ENCODE data around the gene TAPT1.

Gene TAPT1

DNA sequence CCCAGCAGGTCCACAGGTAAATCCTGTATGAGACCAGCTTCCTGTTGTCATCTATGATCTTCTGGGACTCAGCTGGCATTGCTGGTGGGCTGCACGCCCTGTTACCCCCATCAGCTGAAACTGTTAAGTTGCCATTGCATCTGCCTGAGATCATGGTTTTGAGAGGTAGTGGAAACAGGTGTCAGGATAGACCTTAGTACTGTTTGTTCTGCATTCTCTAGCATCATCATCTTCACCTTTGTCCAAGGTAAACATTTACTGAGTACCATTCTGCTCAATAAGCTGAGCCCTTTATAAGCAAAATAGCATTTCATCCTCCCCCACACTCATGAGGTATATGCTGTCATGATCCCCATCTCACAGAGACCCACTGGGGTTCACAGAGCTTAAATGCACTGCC, 99.6 kb downstream of the TAPT1 start:
- DNase-seq, result no peak

DNA sequence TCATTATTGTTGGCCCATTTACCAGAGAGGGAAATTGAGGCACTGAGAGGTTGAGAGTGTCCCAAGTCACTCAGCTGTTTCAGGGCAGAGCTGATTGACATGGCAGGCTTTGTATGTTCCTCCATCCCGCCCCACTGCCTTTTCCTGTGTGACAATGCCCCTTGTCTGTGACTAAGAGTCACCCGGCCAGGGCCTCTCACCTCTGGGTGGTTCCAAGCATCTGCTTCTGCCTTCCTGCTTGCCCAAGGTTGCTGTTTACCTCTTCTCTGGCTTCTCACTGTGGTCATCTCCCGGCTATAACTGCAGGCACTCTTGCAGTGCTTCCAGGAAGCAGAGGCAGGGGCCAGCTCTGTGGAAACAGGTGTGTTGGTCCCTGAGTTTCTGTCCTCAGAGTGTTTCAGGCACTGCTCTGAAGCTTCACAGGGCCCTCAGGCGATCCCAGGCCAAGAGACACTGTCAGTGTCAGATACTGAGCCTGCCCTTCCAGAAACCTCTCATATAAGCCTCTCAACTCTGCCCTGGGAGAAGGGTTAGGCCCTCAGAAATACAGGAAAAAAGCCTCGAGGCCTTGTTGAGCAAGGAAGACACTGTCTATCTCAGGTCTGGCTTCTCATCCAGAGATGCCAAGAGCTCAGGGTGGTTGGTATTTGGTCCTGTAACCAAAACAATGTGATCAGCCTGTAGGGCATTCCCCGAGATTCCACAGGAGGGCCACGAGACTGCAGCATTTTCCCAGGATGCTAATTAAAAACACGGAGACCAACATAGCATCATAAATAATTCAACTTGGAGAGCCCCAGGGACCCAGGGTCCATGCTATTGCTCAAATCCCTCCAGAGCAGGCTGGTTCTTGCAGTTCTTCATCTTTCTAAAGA, 100.5 kb downstream of the TAPT1 start:
- DNase-seq, result no peak

DNA sequence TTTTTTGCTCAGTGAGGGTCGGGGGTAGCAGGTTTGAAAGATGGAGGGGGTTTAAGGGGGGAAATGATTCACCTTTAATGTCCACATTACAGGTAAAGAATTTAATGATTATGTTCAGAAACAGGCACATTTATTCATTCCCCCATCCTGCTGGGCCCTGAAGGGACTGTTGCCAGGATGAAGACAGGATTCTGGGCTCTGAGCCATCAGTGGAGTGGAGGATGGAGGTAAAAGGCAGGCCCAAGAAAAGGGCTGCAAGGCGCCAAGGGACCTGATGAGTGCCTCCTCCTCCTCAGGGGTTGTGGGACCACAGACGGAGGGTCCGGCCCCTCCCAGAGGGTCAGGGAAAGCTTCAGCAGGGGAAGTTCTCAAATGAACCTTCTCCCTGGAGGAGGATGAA, 102.0 kb downstream of the TAPT1 start:
- peak; percentile 30 for DNase-seq

DNA sequence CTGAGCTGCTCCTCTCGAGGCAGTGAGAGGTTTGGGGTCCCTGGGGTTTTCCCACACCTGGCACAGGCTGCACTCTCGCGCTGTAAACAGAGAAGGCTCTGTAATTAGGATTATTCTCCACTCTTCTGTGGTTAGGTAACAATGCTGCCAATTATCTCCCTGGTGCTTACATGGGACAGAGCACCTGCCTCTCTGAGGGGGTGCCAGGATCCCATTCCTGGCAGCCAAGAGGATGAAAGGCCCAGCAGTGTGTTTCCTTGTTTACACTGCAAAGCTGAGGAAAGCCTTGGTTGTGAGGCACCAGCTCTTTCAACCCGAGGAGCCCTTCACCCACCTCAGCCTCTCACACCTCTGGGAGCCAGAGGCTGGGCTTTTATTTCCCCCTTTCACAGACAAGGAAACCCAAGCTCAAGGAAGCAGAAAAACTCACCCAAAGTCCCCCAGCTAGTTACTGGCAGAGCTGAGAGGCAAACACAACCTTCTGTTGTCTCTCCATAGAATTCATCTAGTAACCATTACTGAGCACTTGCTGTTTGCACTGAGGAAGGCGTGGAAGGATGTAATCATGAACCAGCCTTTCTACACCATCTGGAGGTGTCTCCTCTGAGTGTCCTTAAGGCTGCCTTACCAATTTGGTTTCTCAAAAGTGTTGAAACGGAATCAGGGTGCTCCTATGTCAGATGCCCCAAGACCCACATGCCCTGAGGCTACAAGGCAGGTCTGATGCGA, 102.8 kb downstream of the TAPT1 start:
- DNase-seq, result peak; percentile 94

DNA sequence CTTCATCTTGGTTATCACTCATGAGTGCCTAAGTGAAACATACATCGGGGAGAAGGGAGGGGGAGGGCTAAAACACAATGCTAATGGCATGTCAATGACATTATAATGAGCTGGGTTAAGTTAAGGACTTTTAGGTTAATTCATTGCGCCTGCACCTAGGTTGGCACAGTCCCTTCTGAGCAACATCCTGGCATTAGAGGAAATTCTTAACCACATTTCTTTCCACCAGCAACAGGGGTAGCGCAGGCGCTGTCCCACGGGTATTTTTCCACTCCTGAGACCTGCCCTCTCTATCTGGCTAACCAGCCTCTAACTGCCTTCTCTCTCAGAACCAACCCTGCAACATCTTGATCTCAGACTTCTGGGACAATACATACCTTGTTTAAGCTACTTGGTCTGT, 103.5 kb downstream of the TAPT1 start:
- no peak for DNase-seq

DNA sequence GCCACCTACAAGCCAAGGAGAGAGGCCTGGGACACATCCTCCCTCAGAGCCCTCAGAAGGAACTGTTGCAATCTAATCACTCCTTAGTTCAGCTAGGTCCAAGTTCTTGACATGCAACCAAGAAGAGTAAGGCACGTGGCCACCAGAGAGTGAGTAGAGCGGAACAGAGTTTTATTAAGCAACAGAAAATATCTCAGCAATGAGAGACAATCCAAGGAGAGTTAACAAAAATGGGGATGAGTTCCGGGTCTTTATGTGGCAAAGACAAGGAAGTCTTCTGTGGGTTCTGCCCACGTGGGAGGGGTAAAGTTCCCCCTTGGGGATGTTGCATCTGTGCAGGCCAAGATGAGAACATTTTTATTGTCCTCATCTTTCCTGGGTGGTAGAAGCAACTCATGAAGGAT, 104.0 kb downstream of the TAPT1 start:
- DNase-seq, result no peak

DNA sequence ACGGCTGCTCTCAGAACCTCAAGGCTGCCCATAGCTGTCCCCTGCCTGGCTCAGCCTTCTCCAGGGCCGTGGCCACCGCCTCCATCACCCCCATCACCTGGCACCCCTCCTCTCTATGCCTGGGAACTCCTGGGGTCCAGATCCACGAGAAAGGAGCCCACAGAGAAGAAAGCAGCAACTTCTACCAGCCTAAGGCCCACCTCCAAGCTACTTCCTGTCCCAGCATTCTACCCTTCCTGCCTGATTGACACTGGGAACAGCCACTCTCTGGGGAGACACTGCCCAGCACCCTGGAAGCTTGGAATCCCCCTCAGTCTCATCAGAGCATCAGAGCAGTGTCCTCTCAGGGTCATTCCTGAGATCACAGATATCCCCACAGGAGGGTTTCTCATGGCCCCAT, 105.6 kb downstream of the TAPT1 start:
- no peak for DNase-seq

DNA sequence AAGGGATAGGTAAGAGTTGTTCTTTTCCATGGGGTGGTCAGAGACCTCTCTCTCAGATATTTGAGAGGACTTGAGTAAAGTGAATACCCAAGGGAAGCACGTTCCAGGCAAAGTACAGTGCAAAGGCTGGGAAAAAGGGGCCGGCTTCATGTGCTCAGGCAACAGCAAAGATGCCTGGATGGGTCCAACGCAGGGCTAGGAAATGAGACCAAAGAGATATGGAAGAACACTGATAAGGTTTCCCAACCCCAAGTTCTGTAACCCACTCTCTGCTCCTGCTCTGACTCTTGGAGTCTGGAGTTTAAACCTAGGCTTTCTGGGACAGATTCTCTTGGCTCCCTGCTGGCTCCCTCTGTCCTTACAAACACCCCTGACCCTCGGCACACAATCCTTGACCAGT, 106.3 kb downstream of the TAPT1 start:
- DNase-seq, result no peak

DNA sequence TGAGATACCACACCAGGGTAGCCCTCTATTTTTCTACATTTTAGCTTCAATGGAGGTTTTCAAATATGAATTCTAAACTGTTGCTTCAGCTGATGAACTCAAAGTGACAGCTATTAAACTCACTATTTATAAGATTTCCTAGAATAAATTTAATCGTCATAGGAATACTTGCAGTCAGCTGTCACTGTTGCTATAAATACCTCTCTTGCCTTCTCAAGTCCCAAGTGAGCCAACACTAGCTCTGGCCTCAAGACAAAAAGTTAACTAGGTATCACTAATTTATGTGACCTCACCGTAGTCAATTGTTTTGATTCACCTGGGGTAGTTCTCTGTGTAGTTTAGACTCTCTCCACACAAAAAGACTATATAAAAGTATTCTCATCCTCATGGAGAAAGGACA, 108.2 kb downstream of the TAPT1 start:
- DNase-seq, result no peak

DNA sequence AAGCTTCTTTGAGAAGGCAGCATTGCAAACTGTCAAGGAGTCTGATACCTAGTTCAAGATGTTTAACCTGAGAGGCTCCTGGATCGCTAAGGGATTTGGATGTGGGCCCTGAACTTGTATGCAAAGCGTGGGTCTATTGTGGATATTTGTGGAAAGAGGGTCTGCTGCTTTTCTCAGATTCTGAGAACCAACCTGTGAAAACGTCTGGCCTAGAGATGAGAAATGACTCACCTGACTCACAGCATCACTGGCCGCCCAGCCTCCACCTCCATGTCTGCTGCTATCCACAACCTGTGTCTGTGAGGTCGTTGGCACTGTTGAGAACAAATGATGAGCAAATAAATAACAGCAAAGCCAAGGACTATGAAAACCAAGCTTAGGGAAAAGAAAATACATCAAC, 109.1 kb downstream of the TAPT1 start:
- DNase-seq, result no peak

DNA sequence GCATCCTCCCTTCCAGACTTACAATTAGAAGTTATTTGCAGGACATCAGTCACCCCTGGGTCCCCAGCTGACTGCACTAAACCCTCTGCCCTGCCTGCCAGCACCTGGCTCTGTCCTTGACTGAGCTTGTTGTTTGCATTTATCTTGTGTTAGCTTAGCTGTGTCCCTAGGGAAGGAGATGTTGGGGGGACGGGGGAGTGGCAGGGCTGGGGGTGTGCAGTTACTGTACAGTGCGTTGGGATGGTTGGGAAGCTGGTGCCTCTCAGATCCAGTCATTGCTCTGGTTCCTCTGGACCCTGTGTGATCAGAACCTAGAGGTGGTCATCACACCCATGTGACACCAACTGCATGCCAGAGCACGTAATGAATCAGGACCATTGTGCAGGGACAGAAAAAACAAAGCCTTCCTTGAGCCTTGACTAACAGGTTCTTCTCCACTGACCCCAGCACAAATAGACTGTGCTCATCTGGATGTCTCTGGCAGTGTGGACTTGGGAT, 109.7 kb downstream of the TAPT1 start:
- peak; percentile 53 for DNase-seq

DNA sequence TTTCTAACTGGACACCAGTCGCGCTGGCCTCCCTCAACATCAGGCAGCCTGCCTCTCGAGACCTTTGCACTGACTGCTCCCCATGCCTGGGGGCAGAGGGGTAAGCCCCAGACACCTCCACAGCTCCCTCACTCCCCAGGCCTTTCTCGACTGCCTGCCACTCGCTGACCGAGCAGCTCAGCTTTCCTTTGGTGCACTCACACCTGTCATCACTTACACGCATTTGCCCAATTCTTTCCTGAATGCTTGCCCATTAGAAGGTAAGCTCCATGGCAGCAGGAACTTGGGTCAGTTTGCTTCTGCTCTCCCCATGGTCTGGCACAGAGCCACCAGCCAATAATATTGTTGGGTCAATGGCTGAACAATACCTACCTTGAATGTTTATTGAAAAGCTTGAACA, 110.3 kb downstream of the TAPT1 start:
- DNase-seq, result peak; percentile 47

DNA sequence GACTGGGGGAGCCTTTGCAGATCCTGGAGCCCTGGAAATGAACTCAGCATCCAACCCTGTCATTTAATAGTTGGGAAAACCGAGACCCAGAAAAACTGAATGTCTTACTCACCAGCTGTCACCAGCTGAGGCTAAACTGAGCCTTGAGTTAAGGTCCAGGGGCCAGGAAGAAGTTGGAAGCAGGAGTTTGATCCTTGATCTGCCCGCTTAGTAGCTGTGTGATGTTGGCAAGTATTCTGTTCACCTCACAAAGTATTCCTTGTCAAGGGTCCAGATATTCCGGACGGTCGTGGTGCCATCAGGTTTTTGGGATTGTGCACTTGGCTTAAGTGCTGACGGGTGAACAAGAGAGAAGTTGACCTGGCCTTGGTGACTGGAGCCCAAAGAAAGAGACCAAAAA, 111.7 kb downstream of the TAPT1 start:
- DNase-seq, result no peak

DNA sequence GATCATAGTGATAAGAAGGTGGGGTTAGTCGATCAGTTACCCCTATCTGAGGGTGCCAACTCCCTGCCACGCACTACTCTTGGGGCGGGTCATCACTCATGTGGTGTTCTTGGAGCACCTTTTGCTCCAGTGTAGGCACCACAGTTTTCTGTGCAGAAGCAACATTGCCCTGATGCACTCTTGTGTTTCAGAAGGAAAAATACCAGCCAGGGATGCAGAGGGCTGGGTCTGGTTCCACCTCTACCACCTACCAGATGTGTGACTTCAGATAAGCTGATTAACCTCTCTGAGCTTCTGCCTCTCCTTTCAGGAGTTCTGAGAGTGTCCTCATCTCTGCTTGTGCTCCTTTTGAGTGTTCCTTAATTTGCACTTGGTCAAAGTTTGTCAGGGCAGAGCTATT, 112.5 kb downstream of the TAPT1 start:
- no peak for DNase-seq

DNA sequence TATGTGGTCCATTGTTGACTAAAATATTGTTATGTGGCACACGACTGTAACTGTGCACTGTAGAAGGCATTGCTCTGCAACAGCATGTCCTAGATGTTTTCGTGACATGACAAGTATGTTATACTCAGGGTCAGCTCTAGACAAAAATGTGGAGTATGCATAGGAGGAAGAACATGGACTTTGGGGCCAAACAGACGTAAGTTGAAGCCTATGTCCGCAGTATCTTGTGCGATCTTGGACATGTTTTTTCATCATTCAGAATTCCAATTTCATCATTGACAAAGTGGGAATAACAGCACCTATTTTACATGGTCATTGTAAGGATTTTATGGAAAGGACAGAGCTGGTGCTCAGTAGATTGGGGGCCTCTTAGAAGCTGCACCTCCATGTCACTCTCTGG, 114.7 kb downstream of the TAPT1 start:
- no peak for DNase-seq

DNA sequence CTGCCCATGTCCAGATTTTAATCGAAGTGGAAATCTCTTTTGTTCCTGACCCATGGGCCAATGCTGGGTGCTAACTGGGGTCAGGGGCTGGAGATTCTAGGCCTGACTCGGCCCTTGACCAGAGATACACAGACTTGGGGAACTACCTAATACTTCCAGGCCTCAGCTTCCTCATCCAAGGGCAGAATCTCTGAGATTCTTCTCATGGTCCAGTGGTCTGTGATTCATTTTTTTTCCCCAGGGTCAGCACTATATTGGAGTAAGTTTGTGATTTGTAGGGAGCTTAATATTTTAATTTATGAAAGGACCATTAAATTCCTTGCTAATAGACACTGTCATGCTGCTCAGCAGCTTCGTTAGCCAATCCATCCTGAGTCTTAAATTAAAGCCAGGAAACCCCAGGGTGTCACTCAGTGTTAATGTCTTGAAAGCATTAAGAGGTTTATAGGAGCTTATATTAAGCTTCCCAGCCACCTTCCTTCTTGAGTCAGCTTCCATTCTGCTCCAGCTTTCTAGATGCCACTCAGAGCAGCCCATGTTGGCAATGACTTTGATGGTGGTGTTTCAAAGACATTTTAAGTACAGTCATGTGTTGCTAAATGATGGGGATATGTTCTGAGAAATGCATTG, 115.5 kb downstream of the TAPT1 start:
- DNase-seq, result no peak
